SK-N-SH treated with all-trans-retinoic acid at 6 μM for 48 hours (cell line): ENCODE measurements around the gene ARHGEF12.
"Not testable (repeated sequence)": the region's sequence is repeated elsewhere in the genome, so short reads cannot be mapped to it uniquely, and the experiment has no call there.

Source experiments
- ATAC-seq: fragments of 200-7000 bp; cut with Tn5 transposase; 3 replicates; pipeline ENCODE4 v1.9.1; 2020; ENCODE audit warnings: mild to moderate bottlenecking, moderate library complexity
- ARNTL ChIP-seq: fragments of 450-650 bp; formaldehyde crosslinking; IDR thresholded peaks from 2 replicates; pipeline ENCODE4 v1.5.0; 2020; ENCODE audit warnings: low read depth, mild to moderate bottlenecking, moderate library complexity, borderline replicate concordance
- BACH2 ChIP-seq: fragments of 250-450 bp; sonication (Bioruptor Pico); IDR thresholded peaks from 2 replicates; pipeline ENCODE4 v1.9.0; 2021; ENCODE audit warnings: mild to moderate bottlenecking, borderline replicate concordance
- CSDC2 ChIP-seq: fragments of 250-450 bp; sonication (Bioruptor Pico); IDR thresholded peaks from 2 replicates; pipeline ENCODE4 v1.5.0; 2020; ENCODE audit warnings: mild to moderate bottlenecking, moderate library complexity
- ESRRG ChIP-seq: fragments of 250-450 bp; sonication (Bioruptor Pico); IDR thresholded peaks from 2 replicates; pipeline ENCODE4 v1.6.1; 2021; ENCODE audit warnings: mild to moderate bottlenecking
- GLIS3 ChIP-seq: fragments of 250-450 bp; sonication (Bioruptor Pico); IDR thresholded peaks from 2 replicates; pipeline ENCODE4 v1.5.0; 2020; ENCODE audit warnings: mild to moderate bottlenecking, moderate library complexity
- ISL1 ChIP-seq: fragments of 250-450 bp; sonication (Bioruptor Pico); IDR thresholded peaks from 2 replicates; pipeline ENCODE4 v2.1.2; 2022; ENCODE audit warnings: mild to moderate bottlenecking, moderate library complexity
- OSR1 ChIP-seq: fragments of 250-450 bp; sonication (Bioruptor Pico); IDR thresholded peaks from 2 replicates; pipeline ENCODE4 v1.8.0; 2022; ENCODE audit warnings: moderate library complexity, mild to moderate bottlenecking, inconsistent platforms
- PATZ1 ChIP-seq: fragments of 250-450 bp; sonication (Bioruptor Pico); IDR thresholded peaks from 2 replicates; pipeline ENCODE4 v1.8.0; 2020; ENCODE audit warnings: mild to moderate bottlenecking, moderate library complexity, borderline replicate concordance
- PPARA ChIP-seq: fragments of 250-450 bp; sonication (Bioruptor Pico); IDR thresholded peaks from 2 replicates; pipeline ENCODE4 v1.5.0; 2020; ENCODE audit warnings: mild to moderate bottlenecking, borderline replicate concordance
- RARB ChIP-seq: fragments of 250-450 bp; sonication (Bioruptor Pico); IDR thresholded peaks from 2 replicates; pipeline ENCODE4 v1.8.0; 2021; ENCODE audit warnings: mild to moderate bottlenecking, moderate library complexity
- SNAI2 ChIP-seq: fragments of 250-450 bp; sonication (Bioruptor Pico); IDR thresholded peaks from 2 replicates; pipeline ENCODE4 v1.5.0; 2020; ENCODE audit warnings: mild to moderate bottlenecking, moderate library complexity
- TCF4 ChIP-seq: fragments of 250-450 bp; sonication (Bioruptor Pico); IDR thresholded peaks from 2 replicates; pipeline ENCODE4 v1.8.0; 2021; ENCODE audit warnings: mild to moderate bottlenecking, moderate library complexity, borderline replicate concordance
- TOX ChIP-seq: fragments of 250-450 bp; sonication (Bioruptor Pico); IDR thresholded peaks from 2 replicates; pipeline ENCODE4 v1.8.0; 2021; ENCODE audit warnings: mild to moderate bottlenecking, moderate library complexity, borderline replicate concordance
- ZC3H10 ChIP-seq: fragments of 250-450 bp; sonication (Bioruptor Pico); IDR thresholded peaks from 2 replicates; pipeline ENCODE4 v1.5.1; 2021; ENCODE audit warnings: mild to moderate bottlenecking, moderate library complexity
- ZFP3 ChIP-seq: fragments of 250-450 bp; sonication (Bioruptor Pico); IDR thresholded peaks from 2 replicates; pipeline ENCODE4 v1.5.0; 2020; ENCODE audit warnings: mild to moderate bottlenecking, moderate library complexity
- ZFP30 ChIP-seq: fragments of 450-650 bp; formaldehyde crosslinking; IDR thresholded peaks from 2 replicates; pipeline ENCODE4 v1.5.0; 2022; ENCODE audit warnings: mild to moderate bottlenecking, moderate library complexity
- ZNF565 ChIP-seq: fragments of 450-650 bp; formaldehyde crosslinking; conservative IDR thresholded peaks from 2 replicates; pipeline ENCODE4 v1.5.0; 2020; ENCODE audit warnings: low read depth, mild to moderate bottlenecking, moderate library complexity
- ZNF70 ChIP-seq: fragments of 450-650 bp; formaldehyde crosslinking; IDR thresholded peaks from 2 replicates; pipeline ENCODE4 v1.5.0; 2020; ENCODE audit warnings: mild to moderate bottlenecking, moderate library complexity
- ZNF8 ChIP-seq: fragments of 450-650 bp; formaldehyde crosslinking; IDR thresholded peaks from 2 replicates; pipeline ENCODE4 v1.5.0; 2020; ENCODE audit warnings: mild to moderate bottlenecking, moderate library complexity
- TF ChIP-seq, protein P1 (sequence below): fragments of 250-450 bp; sonication (Bioruptor Pico); IDR thresholded peaks from 2 replicates; pipeline ENCODE4 v1.5.1; 2021; ENCODE audit warnings: mild to moderate bottlenecking, moderate library complexity
- TF ChIP-seq, protein P2 (sequence below): fragments of 250-450 bp; sonication (Bioruptor Pico); IDR thresholded peaks from 2 replicates; pipeline ENCODE4 v1.5.1; 2020; ENCODE audit warnings: low read depth, mild to moderate bottlenecking, moderate library complexity
- TF ChIP-seq, protein P3 (sequence below): fragments of 250-450 bp; sonication (Bioruptor Pico); IDR thresholded peaks from 2 replicates; pipeline ENCODE4 v1.5.0; 2020; ENCODE audit warnings: mild to moderate bottlenecking, moderate library complexity
- TF ChIP-seq, protein P4 (sequence below): fragments of 250-450 bp; sonication (Bioruptor Pico); IDR thresholded peaks from 2 replicates; pipeline ENCODE4 v1.8.0; 2021; ENCODE audit warnings: low read depth, mild to moderate bottlenecking, moderate library complexity, borderline replicate concordance

The ARHGEF12 gene

GRCh38 chr11:120501976-120502755 lies 166.0 kb downstream of the ARHGEF12 start:
- TF ChIP-seq ARNTL (CRISPR knock-in tag) = no peak
- TF ChIP-seq ZC3H10 (CRISPR knock-in tag) = no peak
- no peak for TF ChIP-seq ESRRG (CRISPR knock-in tag)
- TF ChIP-seq ZFP3 (CRISPR knock-in tag) = no peak
- no peak for TF ChIP-seq PATZ1 (CRISPR knock-in tag)
- no peak for TF ChIP-seq ZFP30 (CRISPR knock-in tag)
- TF ChIP-seq ISL1 = no peak
- no peak for TF ChIP-seq GLIS3 (CRISPR knock-in tag)
- TF ChIP-seq, protein P1, sequence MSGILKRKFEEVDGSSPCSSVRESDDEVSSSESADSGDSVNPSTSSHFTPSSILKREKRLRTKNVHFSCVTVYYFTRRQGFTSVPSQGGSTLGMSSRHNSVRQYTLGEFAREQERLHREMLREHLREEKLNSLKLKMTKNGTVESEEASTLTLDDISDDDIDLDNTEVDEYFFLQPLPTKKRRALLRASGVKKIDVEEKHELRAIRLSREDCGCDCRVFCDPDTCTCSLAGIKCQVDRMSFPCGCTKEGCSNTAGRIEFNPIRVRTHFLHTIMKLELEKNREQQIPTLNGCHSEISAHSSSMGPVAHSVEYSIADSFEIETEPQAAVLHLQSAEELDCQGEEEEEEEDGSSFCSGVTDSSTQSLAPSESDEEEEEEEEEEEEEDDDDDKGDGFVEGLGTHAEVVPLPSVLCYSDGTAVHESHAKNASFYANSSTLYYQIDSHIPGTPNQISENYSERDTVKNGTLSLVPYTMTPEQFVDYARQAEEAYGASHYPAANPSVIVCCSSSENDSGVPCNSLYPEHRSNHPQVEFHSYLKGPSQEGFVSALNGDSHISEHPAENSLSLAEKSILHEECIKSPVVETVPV (CRISPR knock-in tag) = no peak
- TF ChIP-seq TOX = no peak
- TF ChIP-seq, protein P2, sequence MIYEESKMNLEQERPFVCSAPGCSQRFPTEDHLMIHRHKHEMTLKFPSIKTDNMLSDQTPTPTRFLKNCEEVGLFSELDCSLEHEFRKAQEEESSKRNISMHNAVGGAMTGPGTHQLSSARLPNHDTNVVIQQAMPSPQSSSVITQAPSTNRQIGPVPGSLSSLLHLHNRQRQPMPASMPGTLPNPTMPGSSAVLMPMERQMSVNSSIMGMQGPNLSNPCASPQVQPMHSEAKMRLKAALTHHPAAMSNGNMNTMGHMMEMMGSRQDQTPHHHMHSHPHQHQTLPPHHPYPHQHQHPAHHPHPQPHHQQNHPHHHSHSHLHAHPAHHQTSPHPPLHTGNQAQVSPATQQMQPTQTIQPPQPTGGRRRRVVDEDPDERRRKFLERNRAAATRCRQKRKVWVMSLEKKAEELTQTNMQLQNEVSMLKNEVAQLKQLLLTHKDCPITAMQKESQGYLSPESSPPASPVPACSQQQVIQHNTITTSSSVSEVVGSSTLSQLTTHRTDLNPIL (CRISPR knock-in tag) = no peak
- TF ChIP-seq OSR1 (CRISPR knock-in tag) = no peak
- no peak for TF ChIP-seq ZNF565 (CRISPR knock-in tag)
- TF ChIP-seq BACH2 = no peak
- ATAC-seq = no peak

GRCh38 chr11:120503529-120503928 lies 167.3 kb downstream of the ARHGEF12 start:
- not testable (repeated sequence) for ATAC-seq

GRCh38 chr11:120505801-120506425 lies 169.7 kb downstream of the ARHGEF12 start:
- no peak for ATAC-seq

More at GRCh38 chr11:120505801-120506425, 169.7 kb downstream of the ARHGEF12 start:
- TF ChIP-seq TCF4 = no peak
- TF ChIP-seq, protein P3, sequence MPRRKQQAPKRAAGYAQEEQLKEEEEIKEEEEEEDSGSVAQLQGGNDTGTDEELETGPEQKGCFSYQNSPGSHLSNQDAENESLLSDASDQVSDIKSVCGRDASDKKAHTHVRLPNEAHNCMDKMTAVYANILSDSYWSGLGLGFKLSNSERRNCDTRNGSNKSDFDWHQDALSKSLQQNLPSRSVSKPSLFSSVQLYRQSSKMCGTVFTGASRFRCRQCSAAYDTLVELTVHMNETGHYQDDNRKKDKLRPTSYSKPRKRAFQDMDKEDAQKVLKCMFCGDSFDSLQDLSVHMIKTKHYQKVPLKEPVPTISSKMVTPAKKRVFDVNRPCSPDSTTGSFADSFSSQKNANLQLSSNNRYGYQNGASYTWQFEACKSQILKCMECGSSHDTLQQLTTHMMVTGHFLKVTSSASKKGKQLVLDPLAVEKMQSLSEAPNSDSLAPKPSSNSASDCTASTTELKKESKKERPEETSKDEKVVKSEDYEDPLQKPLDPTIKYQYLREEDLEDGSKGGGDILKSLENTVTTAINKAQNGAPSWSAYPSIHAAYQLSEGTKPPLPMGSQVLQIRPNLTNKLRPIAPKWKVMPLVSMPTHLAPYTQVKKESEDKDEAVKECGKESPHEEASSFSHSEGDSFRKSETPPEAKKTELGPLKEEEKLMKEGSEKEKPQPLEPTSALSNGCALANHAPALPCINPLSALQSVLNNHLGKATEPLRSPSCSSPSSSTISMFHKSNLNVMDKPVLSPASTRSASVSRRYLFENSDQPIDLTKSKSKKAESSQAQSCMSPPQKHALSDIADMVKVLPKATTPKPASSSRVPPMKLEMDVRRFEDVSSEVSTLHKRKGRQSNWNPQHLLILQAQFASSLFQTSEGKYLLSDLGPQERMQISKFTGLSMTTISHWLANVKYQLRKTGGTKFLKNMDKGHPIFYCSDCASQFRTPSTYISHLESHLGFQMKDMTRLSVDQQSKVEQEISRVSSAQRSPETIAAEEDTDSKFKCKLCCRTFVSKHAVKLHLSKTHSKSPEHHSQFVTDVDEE (CRISPR knock-in tag) = no peak
- TF ChIP-seq, protein P4, sequence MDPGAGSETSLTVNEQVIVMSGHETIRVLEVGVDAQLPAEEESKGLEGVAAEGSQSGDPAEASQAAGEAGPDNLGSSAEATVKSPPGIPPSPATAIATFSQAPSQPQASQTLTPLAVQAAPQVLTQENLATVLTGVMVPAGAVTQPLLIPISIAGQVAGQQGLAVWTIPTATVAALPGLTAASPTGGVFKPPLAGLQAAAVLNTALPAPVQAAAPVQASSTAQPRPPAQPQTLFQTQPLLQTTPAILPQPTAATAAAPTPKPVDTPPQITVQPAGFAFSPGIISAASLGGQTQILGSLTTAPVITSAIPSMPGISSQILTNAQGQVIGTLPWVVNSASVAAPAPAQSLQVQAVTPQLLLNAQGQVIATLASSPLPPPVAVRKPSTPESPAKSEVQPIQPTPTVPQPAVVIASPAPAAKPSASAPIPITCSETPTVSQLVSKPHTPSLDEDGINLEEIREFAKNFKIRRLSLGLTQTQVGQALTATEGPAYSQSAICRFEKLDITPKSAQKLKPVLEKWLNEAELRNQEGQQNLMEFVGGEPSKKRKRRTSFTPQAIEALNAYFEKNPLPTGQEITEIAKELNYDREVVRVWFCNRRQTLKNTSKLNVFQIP (CRISPR knock-in tag) = no peak
- no peak for TF ChIP-seq ZFP30 (CRISPR knock-in tag)
- no peak for TF ChIP-seq GLIS3 (CRISPR knock-in tag)
- TF ChIP-seq ZNF8 = no peak
- TF ChIP-seq PPARA (CRISPR knock-in tag) = no peak
- no peak for TF ChIP-seq ZNF565 (CRISPR knock-in tag)
- TF ChIP-seq SNAI2 (CRISPR knock-in tag) = no peak
- TF ChIP-seq, protein P1 (CRISPR knock-in tag) = no peak
- no peak for TF ChIP-seq CSDC2 (CRISPR knock-in tag)
- TF ChIP-seq PATZ1 (CRISPR knock-in tag) = no peak
- no peak for TF ChIP-seq RARB (CRISPR knock-in tag)
- no peak for TF ChIP-seq ZNF70 (CRISPR knock-in tag)
- no peak for TF ChIP-seq TOX
- no peak for TF ChIP-seq ZFP3 (CRISPR knock-in tag)
- no peak for TF ChIP-seq ESRRG (CRISPR knock-in tag)
- no peak for TF ChIP-seq BACH2
- no peak for TF ChIP-seq ISL1
- no peak for TF ChIP-seq OSR1 (CRISPR knock-in tag)
